ENCODE data around the gene ACSBG1. TPM values are rescaled to one million over a fixed set of nuclear protein-coding genes. Genes with fewer than 3 reads are reported as not detected.

The ACSBG1 gene
- total RNA-seq, 2 donors from 2014 or later, result 0.58 to 0.59 TPM

DNA sequence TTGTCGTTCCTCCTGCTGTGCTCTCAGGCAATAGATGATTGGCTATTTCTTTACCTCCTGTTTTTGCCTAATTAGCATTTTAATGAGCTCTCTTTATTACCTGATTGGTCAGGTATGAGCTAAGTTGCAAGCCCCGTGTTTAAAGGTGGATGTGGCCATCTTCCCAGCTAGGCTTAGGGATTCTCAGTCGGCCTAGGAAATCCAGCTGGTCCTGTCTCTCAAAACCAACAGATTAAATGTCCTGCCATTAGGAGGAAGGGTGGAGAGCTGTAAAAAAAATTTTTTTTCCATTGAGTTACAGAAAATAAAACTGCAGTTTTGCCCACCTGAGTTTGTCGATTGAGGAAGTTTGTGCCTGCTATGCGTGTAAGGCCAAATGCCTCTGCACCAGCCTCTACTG lies 5.4 kb upstream of the ACSBG1 start:
- no peaks in the 10 kb centered on the region for H3K9me3 ChIP-seq
- H3K36me3 ChIP-seq, result no peaks in the 10 kb centered on the region
- no peaks in the 10 kb centered on the region for H3K27me3 ChIP-seq
- TF ChIP-seq, protein P1, sequence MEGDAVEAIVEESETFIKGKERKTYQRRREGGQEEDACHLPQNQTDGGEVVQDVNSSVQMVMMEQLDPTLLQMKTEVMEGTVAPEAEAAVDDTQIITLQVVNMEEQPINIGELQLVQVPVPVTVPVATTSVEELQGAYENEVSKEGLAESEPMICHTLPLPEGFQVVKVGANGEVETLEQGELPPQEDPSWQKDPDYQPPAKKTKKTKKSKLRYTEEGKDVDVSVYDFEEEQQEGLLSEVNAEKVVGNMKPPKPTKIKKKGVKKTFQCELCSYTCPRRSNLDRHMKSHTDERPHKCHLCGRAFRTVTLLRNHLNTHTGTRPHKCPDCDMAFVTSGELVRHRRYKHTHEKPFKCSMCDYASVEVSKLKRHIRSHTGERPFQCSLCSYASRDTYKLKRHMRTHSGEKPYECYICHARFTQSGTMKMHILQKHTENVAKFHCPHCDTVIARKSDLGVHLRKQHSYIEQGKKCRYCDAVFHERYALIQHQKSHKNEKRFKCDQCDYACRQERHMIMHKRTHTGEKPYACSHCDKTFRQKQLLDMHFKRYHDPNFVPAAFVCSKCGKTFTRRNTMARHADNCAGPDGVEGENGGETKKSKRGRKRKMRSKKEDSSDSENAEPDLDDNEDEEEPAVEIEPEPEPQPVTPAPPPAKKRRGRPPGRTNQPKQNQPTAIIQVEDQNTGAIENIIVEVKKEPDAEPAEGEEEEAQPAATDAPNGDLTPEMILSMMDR (IDR thresholded peaks at IDR 0.05), result no peak
- no peaks in the 10 kb centered on the region for H3K4me1 ChIP-seq
- H3K27ac ChIP-seq, result no peak overlapping the region
- DNase-seq, result no peak
- no peak overlapping the region for H3K9ac ChIP-seq (ENCODE audit: low read depth in 2 of 2, low read length in 2 of 2)
- H3K4me3 ChIP-seq, result no peak overlapping the region
- intact Hi-C loops (cut with DNase I), result loop anchor here (2.0 to 10.0 kb wide), 5 partner anchors 43 to 275 kb away; no protein-coding TSS in a partner anchor

- TF ChIP-seq, protein P1 (IDR thresholded peaks at IDR 0.05), result no peak
- no peaks in the 10 kb centered on the region for H3K9me3 ChIP-seq
- intact Hi-C loops (cut with DNase I), result no loop called here
- H3K4me3 ChIP-seq, result no peak overlapping the region
- H3K4me1 ChIP-seq, result no peaks in the 10 kb centered on the region
- no peaks in the 10 kb centered on the region for H3K27me3 ChIP-seq
- H3K36me3 ChIP-seq, result no peaks in the 10 kb centered on the region
- H3K27ac ChIP-seq, result no peak overlapping the region
- no peak overlapping the region for H3K9ac ChIP-seq (ENCODE audit: low read depth in 2 of 2, low read length in 2 of 2)
- DNase-seq, result no peak
Measured at GRCh38 chr15:78237146-78237545, 2.8 kb upstream of the ACSBG1 start.

DNA sequence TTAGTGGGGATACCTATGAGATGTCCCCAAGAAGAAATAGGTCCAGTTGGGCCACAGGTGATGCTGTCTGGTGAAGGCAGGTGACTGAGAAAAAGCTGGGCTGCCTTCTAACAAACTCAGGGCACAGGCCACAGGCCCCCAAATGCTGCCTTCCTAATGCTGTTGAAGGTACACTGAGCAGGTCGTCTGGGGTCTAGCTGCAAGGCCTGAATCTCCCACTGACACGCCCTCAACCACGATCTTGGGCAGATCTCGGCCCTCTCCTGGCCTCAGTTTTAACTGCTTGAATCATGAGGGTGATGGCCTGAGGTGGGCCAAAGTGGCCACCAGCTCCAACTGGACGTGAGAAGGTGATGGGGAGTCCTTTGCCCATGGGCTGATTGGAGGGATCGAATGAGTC lies 2.1 kb upstream of the ACSBG1 start:
- TF ChIP-seq, protein P1 (IDR thresholded peaks at IDR 0.05), result no peak
- Histone ChIP-seq H3K27ac (no peak overlapping the region), H3K4me1 (no peaks in the 10 kb centered on the region), H3K36me3 (no peaks in the 10 kb centered on the region), H3K27me3 (no peaks in the 10 kb centered on the region), H3K4me3 (no peak overlapping the region), H3K9ac (ENCODE audit: low read depth in 2 of 2, low read length in 2 of 2) (no peak overlapping the region), H3K9me3 (no peaks in the 10 kb centered on the region)
- DNase-seq, result no peak
- intact Hi-C loops (cut with DNase I), result no loop called here

- H3K9ac ChIP-seq (ENCODE audit: low read depth in 2 of 2, low read length in 2 of 2), result no peak overlapping the region
- H3K36me3 ChIP-seq, result no peaks in the 10 kb centered on the region
- TF ChIP-seq, protein P1 (IDR thresholded peaks at IDR 0.05), result no peak
- no peaks in the 10 kb centered on the region for H3K9me3 ChIP-seq
- H3K27me3 ChIP-seq, result no peaks in the 10 kb centered on the region
- H3K4me3 ChIP-seq, result no peak overlapping the region
- intact Hi-C loops (cut with DNase I), result no loop called here
- H3K27ac ChIP-seq, result no peak overlapping the region
- H3K4me1 ChIP-seq, result no peaks in the 10 kb centered on the region
- DNase-seq, result no peak
Measured at GRCh38 chr15:78233496-78233895, 869 bp downstream of the ACSBG1 start.

DNA sequence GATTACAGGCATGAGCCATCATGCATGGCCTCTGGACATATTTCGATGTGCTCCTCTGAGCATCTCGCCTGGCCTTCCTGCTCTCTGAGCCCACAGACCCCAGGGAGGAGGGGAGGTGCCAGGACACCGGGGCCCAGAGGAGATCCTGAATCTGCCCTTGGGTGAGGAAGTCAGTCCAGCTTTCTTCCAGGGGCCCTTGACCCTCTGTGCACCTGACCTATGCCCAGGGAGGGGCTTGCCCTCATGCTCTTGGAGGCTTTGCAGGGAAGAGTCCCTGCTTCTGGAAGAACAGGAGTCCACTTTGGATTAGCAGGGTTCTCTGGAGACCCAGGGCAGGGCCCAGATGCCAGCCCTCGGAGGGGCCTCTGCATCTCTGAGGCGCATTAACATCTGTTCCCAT lies 1.4 kb downstream of the ACSBG1 start:
- intact Hi-C loops (cut with DNase I), result no loop called here
- Histone ChIP-seq H3K9me3 (no peaks in the 10 kb centered on the region), H3K27me3 (no peaks in the 10 kb centered on the region), H3K4me1 (no peaks in the 10 kb centered on the region), H3K27ac (no peak overlapping the region), H3K4me3 (no peak overlapping the region), H3K9ac (ENCODE audit: low read depth in 2 of 2, low read length in 2 of 2) (no peak overlapping the region), H3K36me3 (no peaks in the 10 kb centered on the region)
- TF ChIP-seq, protein P1 (IDR thresholded peaks at IDR 0.05), result no peak
- no peak for DNase-seq

Measured in colonic mucosa (tissue), 4 donors.